Measurements from ENCODE around the gene IP6K3.

Gene IP6K3

DNA sequence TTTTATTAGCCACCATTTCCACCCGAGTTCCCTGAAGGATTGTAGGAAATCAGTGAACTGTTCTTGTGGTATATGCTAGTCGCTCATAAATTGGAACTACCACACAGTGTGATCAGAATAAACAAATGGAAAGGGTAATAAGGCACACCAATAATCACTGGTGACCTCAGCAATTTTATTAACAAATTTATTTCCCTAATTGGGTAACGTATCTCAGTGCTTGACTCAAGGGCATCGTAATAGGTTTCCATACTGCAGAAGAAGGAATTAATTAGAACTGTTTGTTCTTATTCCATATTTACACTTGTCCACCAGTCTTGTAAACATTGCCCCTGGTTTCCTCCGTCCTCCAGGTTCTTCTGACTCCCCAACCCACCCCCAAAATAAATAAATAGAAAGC is 25.2 kb downstream of the IP6K3 start:
- H3K36me3 ChIP-seq (ENCODE audit: insufficient read depth, insufficient read length, low read length), result no peaks in the 10 kb centered on the region
- H3K9ac ChIP-seq (ENCODE audit: insufficient read length, low read depth), result no peak overlapping the region
- no peak for DNase-seq (ENCODE audit: low read depth, low spot score)
- TF ChIP-seq ZNF274 (IDR thresholded peaks at IDR 0.05; ENCODE audit: low read depth, low read length), result no peak
- no peaks in the 10 kb centered on the region for H3K27me3 ChIP-seq (ENCODE audit: insufficient read depth, insufficient read length)
- no peak overlapping the region for H3K4me3 ChIP-seq (ENCODE audit: insufficient read length, low read depth)
- H3K4me1 ChIP-seq (ENCODE audit: insufficient read depth, insufficient read length), result peaks cover 2% of the 10 kb centered on the region
- no peaks in the 10 kb centered on the region for H3K9me3 ChIP-seq (ENCODE audit: insufficient read depth, low read length)

DNA sequence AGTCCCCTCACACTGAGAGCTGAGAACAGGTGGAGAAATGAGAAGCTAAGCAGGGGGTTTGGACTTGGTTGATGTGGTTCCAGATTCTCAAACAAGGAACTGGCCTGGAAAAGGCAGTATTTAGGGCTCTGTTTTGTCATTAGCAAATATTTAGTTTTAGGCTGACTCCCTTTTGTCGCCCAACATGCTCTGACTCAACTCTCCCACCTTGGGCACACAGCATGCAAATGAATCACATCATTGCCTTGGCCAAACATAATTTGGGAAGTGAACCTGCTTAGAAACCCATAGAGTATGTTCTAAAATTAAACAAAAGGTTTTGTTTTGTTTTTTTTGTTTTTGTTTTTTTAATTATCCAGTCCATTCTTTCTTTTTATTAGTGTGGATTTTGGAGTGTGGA is 25.7 kb downstream of the IP6K3 start:
- Histone ChIP-seq H3K9ac (ENCODE audit: insufficient read length, low read depth) (no peak overlapping the region), H3K9me3 (ENCODE audit: insufficient read depth, low read length) (no peaks in the 10 kb centered on the region), H3K27me3 (ENCODE audit: insufficient read depth, insufficient read length) (no peaks in the 10 kb centered on the region), H3K36me3 (ENCODE audit: insufficient read depth, insufficient read length, low read length) (no peaks in the 10 kb centered on the region), H3K4me3 (ENCODE audit: insufficient read length, low read depth) (no peak overlapping the region), H3K4me1 (ENCODE audit: insufficient read depth, insufficient read length) (peaks cover 4% of the 10 kb centered on the region)
- DNase-seq (ENCODE audit: low read depth, low spot score), result no peak
- no peak for TF ChIP-seq YY1 (IDR thresholded peaks at IDR 0.05; ENCODE audit: insufficient read depth, insufficient read length)
- TF ChIP-seq ZNF274 (IDR thresholded peaks at IDR 0.05; ENCODE audit: low read depth, low read length), result no peak
- TF ChIP-seq SUZ12 (IDR thresholded peaks at IDR 0.05; ENCODE audit: extremely low read depth, insufficient read depth, insufficient read length), result no peak

DNA sequence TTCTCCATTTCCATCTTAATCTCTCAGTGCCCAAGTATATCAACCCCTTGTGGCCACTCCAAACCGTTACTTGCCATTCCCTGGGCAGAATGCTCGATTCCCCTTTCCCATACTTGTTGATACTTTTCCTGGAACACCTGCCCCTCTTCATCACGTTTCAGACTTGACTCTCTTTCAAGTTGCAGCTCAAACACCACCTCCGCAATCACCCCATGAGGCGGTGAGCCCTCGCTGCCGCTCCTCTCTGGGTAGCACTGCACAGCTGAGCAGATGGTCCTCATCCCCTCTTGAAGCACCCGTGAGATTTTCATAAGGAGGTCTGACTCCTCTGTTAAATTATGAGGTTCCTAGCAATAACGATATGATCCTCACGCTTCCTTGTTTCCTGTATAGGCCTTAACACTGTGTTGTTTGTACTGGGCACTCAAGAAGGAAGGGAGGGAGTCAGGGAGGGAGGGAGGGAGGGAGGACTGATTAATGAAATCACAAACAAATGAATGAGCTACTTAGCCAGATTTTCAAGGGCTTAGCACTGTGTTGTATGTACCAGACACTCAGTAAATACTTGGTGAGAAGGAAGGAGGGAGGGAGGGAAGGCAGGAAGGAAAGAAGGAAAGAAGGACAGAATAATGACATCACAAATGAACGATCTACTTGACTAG is 27.2 kb downstream of the IP6K3 start:
- DNase-seq (ENCODE audit: low read depth, low spot score), result no peak
- H3K27me3 ChIP-seq (ENCODE audit: insufficient read depth, insufficient read length), result no peaks in the 10 kb centered on the region

DNA sequence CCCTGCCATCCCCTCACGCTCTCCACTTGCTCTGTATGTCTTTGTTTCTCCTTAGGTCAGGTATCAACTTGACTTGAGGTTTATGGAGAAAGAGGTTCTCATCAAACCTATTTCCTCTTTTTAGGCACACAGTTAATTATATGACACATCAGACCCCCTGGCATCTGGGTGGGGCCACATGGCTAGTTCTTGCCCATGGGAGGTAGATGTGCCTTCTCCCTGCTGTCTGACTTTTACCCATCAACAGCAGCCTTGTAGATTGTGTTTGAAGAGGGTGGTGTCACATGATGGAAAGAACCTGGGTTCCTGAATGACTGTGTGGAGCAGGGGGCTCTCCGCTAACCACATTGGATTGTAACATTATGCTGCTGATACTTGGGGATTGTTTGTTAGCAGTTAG is 28.0 kb downstream of the IP6K3 start:
- no peak for DNase-seq (ENCODE audit: low read depth, low spot score)

More for the DNA sequence above, 27.2 kb downstream of the IP6K3 start:
- Histone ChIP-seq H3K4me1 (ENCODE audit: insufficient read depth, insufficient read length) (peaks cover 2% of the 10 kb centered on the region), H3K9ac (ENCODE audit: insufficient read length, low read depth) (no peak overlapping the region), H3K4me3 (ENCODE audit: insufficient read length, low read depth) (no peak overlapping the region), H3K36me3 (ENCODE audit: insufficient read depth, insufficient read length, low read length) (no peaks in the 10 kb centered on the region), H3K9me3 (ENCODE audit: insufficient read depth, low read length) (no peaks in the 10 kb centered on the region)
- TF ChIP-seq YY1 (IDR thresholded peaks at IDR 0.05; ENCODE audit: insufficient read depth, insufficient read length), result no peak
- TF ChIP-seq SUZ12 (IDR thresholded peaks at IDR 0.05; ENCODE audit: extremely low read depth, insufficient read depth, insufficient read length), result no peak
- no peak for TF ChIP-seq ZNF274 (IDR thresholded peaks at IDR 0.05; ENCODE audit: low read depth, low read length)

DNA sequence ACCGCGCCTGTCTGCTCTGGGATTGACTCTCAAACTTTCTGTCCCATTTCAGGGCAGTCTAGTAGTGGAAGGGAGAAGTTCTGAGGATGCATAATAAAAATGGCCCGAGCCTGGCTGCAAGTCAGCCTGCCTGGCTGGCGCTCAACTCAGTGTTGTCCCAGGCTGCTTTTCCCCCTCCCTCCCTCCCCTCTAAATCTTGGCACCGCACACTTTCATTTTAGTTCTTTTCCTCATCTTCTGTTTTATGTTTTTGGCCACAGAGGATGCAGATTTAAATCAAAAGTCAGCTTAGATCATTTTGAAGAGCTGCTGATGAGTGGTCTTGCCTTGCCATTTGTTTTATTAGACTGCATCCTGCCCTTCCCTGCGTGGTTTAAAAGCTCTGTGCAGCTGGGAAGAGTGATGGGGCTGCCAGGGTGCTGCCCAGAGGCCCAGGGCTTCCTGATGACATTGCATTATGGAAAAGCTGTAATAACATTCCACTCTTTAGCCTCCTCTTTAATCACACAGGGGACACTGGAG is 28.7 kb downstream of the IP6K3 start:
- Histone ChIP-seq H3K36me3 (ENCODE audit: insufficient read depth, insufficient read length, low read length) (no peaks in the 10 kb centered on the region), H3K4me1 (ENCODE audit: insufficient read depth, insufficient read length) (peaks cover 2% of the 10 kb centered on the region), H3K4me3 (ENCODE audit: insufficient read length, low read depth) (no peak overlapping the region), H3K9ac (ENCODE audit: insufficient read length, low read depth) (no peak overlapping the region), H3K9me3 (ENCODE audit: insufficient read depth, low read length) (no peaks in the 10 kb centered on the region), H3K27me3 (ENCODE audit: insufficient read depth, insufficient read length) (no peaks in the 10 kb centered on the region)
- no peak for DNase-seq (ENCODE audit: low read depth, low spot score)
- TF ChIP-seq YY1 (IDR thresholded peaks at IDR 0.05; ENCODE audit: insufficient read depth, insufficient read length), result no peak
- no peak for TF ChIP-seq ZNF274 (IDR thresholded peaks at IDR 0.05; ENCODE audit: low read depth, low read length)
- TF ChIP-seq SUZ12 (IDR thresholded peaks at IDR 0.05; ENCODE audit: extremely low read depth, insufficient read depth, insufficient read length), result no peak

More for the DNA sequence above, 28.0 kb downstream of the IP6K3 start:
- Histone ChIP-seq H3K9ac (ENCODE audit: insufficient read length, low read depth) (no peak overlapping the region), H3K36me3 (ENCODE audit: insufficient read depth, insufficient read length, low read length) (no peaks in the 10 kb centered on the region), H3K4me1 (ENCODE audit: insufficient read depth, insufficient read length) (peaks cover 2% of the 10 kb centered on the region), H3K27me3 (ENCODE audit: insufficient read depth, insufficient read length) (no peaks in the 10 kb centered on the region), H3K4me3 (ENCODE audit: insufficient read length, low read depth) (no peak overlapping the region), H3K9me3 (ENCODE audit: insufficient read depth, low read length) (no peaks in the 10 kb centered on the region)
- no peak for TF ChIP-seq SUZ12 (IDR thresholded peaks at IDR 0.05; ENCODE audit: extremely low read depth, insufficient read depth, insufficient read length)
- TF ChIP-seq ZNF274 (IDR thresholded peaks at IDR 0.05; ENCODE audit: low read depth, low read length), result no peak
- no peak for TF ChIP-seq YY1 (IDR thresholded peaks at IDR 0.05; ENCODE audit: insufficient read depth, insufficient read length)

DNA sequence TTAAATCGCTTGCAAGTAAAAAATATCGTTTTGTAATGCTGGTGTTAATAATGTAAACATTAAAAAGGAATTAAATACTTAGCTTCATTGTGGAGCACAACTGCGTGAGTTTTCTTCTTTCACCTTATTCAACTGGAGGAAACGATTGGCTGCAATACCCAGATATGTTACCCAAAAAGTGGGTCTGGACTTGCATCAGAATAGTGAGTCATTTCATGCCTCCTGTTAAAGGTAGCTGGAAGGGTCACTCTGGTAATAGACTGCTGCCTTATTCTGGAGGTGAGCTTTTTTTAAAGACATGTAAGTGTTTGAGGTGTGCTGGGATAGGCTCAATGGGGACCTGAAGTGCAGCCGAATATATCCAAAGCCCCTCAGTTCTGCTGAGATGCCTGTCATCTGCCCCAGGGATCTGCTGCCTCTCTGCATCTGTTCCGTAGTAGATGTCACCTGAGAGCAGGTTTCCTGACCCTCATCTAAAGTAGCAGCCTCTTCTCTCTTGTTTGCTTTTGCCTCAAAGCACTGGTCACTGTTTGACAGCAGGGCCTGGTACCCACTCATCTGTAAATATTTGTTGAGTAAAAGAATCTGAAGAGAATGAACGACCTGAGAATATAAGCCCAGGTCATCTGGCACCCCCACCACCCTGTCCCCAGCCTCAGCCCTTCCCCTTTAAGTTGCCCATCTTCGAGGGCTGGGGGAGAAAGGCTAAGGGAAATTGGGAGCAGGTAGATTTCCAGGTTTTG is 29.6 kb downstream of the IP6K3 start:
- no peak for DNase-seq (ENCODE audit: low read depth, low spot score)
- H3K4me3 ChIP-seq (ENCODE audit: insufficient read length, low read depth), result no peak overlapping the region
- no peak overlapping the region for H3K9ac ChIP-seq (ENCODE audit: insufficient read length, low read depth)
- H3K36me3 ChIP-seq (ENCODE audit: insufficient read depth, insufficient read length, low read length), result no peaks in the 10 kb centered on the region
- H3K4me1 ChIP-seq (ENCODE audit: insufficient read depth, insufficient read length), result peaks cover 2% of the 10 kb centered on the region
- TF ChIP-seq ZNF274 (IDR thresholded peaks at IDR 0.05; ENCODE audit: low read depth, low read length), result no peak
- TF ChIP-seq SUZ12 (IDR thresholded peaks at IDR 0.05; ENCODE audit: extremely low read depth, insufficient read depth, insufficient read length), result no peak
- no peak for TF ChIP-seq YY1 (IDR thresholded peaks at IDR 0.05; ENCODE audit: insufficient read depth, insufficient read length)
- no peaks in the 10 kb centered on the region for H3K9me3 ChIP-seq (ENCODE audit: insufficient read depth, low read length)
- H3K27me3 ChIP-seq (ENCODE audit: insufficient read depth, insufficient read length), result no peaks in the 10 kb centered on the region

DNA sequence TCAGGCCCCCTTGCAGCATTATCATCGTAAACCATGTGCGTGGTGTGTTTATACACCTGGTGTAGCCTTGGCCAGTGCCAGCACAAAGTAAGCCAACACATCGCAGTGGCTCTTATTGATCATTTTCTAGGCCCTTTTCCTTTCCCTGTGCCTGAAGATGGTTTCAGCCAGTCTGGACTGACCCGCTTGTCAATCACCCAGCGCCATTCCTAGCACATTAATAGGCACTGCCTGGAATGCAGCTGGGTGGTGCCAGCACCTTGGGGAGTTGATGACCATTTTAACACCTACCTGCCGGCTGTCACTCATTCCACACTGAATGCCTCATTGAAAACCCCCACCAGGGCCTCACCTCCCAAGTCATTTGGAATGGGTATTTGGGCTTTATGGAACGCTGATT is 30.3 kb downstream of the IP6K3 start:
- H3K4me3 ChIP-seq (ENCODE audit: insufficient read length, low read depth), result no peak overlapping the region
- peaks cover 2% of the 10 kb centered on the region for H3K4me1 ChIP-seq (ENCODE audit: insufficient read depth, insufficient read length)
- H3K9ac ChIP-seq (ENCODE audit: insufficient read length, low read depth), result no peak overlapping the region
- no peaks in the 10 kb centered on the region for H3K9me3 ChIP-seq (ENCODE audit: insufficient read depth, low read length)
- H3K27me3 ChIP-seq (ENCODE audit: insufficient read depth, insufficient read length), result no peaks in the 10 kb centered on the region
- no peak for DNase-seq (ENCODE audit: low read depth, low spot score)
- TF ChIP-seq ZNF274 (IDR thresholded peaks at IDR 0.05; ENCODE audit: low read depth, low read length), result no peak
- TF ChIP-seq YY1 (IDR thresholded peaks at IDR 0.05; ENCODE audit: insufficient read depth, insufficient read length), result no peak
- TF ChIP-seq SUZ12 (IDR thresholded peaks at IDR 0.05; ENCODE audit: extremely low read depth, insufficient read depth, insufficient read length), result no peak
- H3K36me3 ChIP-seq (ENCODE audit: insufficient read depth, insufficient read length, low read length), result no peaks in the 10 kb centered on the region
